SJCRH30 (cell line): ENCODE measurements around the gene PEPD. TPM values are rescaled to one million over a fixed set of nuclear protein-coding genes. Genes with fewer than 3 reads are reported as not detected.
"Not testable (repeated sequence)": the region's sequence is repeated elsewhere in the genome, so short reads cannot be mapped to it uniquely, and the experiment has no call there.

Source experiments
- DNase-seq, 2 experiments: peaks; one replicate each; pipeline ENCODE4 v3.0.0-alpha.2; 2015 to 2020
- H3K27ac ChIP-seq: fragments of 250-450 bp; sonication (Bioruptor Pico); 2 replicates; pipeline ENCODE4 v1.5.1; 2020; ENCODE audit warnings: mild to moderate bottlenecking, moderate library complexity
- H3K27me3 ChIP-seq: fragments of 250-450 bp; sonication (Bioruptor Pico); 2 replicates; pipeline ENCODE4 v1.5.1; 2020; ENCODE audit warnings: mild to moderate bottlenecking, moderate library complexity
- H3K36me3 ChIP-seq: fragments of 250-450 bp; sonication (Bioruptor Pico); 2 replicates; pipeline ENCODE4 v1.5.1; 2020; ENCODE audit warnings: mild to moderate bottlenecking, moderate library complexity
- H3K4me1 ChIP-seq: fragments of 250-450 bp; sonication (Bioruptor Pico); 2 replicates; pipeline ENCODE4 v1.5.1; 2020; ENCODE audit warnings: mild to moderate bottlenecking, moderate library complexity
- H3K4me3 ChIP-seq: fragments of 250-450 bp; sonication (Bioruptor Pico); 2 replicates; pipeline ENCODE4 v1.5.1; 2020; ENCODE audit warnings: mild to moderate bottlenecking, moderate library complexity
- H3K9me3 ChIP-seq: fragments of 250-450 bp; sonication (Bioruptor Pico); replicated peaks from 2 replicates; pipeline ENCODE4 v1.5.1; 2020; ENCODE audit warnings: mild to moderate bottlenecking, moderate library complexity
- total RNA-seq: library from RNA; depleted of rRNA; stranded (reverse); fragments of >200 nt; shearing (Covaris generic); gene quantifications from 2 replicates; pipeline ENCODE4 v1.2.3, GENCODE V29; 2014

PEPD gene
- total RNA-seq, 1 experiment from 2014 or later = 39.5 TPM

DNA sequence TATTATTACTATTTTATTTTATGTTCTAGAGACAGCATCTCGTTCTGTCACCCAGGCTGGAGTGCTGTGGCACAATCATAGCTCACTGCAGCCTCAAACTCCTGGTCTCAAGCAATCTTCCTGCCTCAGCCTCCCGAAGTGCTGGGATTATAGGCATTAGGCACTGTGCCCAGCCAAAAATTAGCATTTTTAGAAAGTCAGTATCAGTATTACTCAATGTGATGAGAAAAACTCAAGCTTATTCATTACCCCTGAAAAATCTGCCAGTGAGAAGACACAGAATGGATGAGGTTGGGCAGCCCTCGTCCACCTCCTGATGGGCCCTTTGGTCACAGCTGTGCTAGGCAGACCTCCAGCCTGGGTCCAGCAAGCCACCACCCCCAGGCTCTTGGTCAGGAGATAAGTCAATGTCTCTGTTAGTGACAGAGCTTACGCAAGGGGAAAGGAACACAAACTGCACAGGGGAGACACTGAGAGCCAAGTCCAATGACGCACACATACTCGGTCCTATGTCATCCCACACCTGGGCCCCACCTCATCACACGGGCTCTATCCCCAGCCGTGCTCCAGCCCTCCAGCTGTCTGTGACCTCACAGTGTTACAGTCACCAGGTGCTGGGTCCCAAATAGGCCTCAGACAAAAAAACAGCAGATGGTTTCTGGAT, 19.8 kb downstream of the PEPD start:
- Histone ChIP-seq H3K27ac (no peak overlapping the region), H3K9me3 (no peaks in the 10 kb centered on the region), H3K4me1 (no peaks in the 10 kb centered on the region), H3K36me3 (no peaks in the 10 kb centered on the region; the same call in 1 of the 2 replicates), H3K4me3 (no peak overlapping the region), H3K27me3 (no peaks in the 10 kb centered on the region)
- DNase-seq = no peak

DNA sequence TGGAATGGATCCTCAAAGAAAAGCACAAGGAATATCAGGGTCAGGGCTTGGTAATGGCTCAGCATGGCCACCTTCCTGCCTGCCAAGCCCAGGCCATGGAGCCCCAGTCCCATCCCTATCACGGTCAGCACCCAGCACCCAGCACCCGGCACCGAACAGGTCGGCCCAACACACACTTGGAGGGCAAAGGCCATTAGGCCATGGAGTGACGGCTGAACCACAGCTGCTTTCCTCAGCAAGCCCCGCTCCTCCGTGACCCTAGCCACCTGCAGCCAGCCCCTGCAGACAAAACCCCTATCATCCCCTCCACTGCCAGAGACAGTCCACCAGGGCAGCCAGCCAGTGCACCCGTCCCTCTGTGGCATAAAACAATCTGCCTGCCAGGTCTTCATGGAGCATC, 20.6 kb downstream of the PEPD start:
- H3K9me3 ChIP-seq = no peaks in the 10 kb centered on the region
- no peaks in the 10 kb centered on the region for H3K4me1 ChIP-seq
- H3K27ac ChIP-seq = no peak overlapping the region
- H3K36me3 ChIP-seq = no peaks in the 10 kb centered on the region; the same call in 1 of the 2 replicates
- DNase-seq = no peak
- no peak overlapping the region for H3K4me3 ChIP-seq
- no peaks in the 10 kb centered on the region for H3K27me3 ChIP-seq

DNA sequence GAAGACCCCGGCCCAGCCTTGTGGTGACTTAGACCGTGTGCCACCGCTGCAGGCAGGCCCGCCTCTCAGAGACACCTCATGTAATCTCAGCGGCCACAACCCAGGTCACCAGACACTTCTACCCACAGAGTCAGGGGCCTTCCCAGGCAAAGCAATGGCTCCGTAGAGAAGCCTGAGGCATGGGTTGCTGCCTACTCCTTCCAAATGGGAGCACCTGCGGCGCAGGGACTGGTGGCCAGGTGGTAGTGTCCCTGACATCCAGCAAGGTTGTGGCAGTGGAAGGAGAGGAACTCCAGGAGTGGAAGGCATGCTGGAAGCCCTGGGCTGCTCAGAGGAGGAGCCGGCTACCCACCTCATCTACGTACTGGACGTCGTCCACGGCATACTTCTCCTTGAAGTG, 21.0 kb downstream of the PEPD start:
- H3K36me3 ChIP-seq = no peaks in the 10 kb centered on the region; the same call in 1 of the 2 replicates
- no peaks in the 10 kb centered on the region for H3K4me1 ChIP-seq
- H3K27me3 ChIP-seq = no peaks in the 10 kb centered on the region
- H3K4me3 ChIP-seq = no peak overlapping the region
- no peak for DNase-seq
- H3K9me3 ChIP-seq = no peaks in the 10 kb centered on the region
- H3K27ac ChIP-seq = no peak overlapping the region

DNA sequence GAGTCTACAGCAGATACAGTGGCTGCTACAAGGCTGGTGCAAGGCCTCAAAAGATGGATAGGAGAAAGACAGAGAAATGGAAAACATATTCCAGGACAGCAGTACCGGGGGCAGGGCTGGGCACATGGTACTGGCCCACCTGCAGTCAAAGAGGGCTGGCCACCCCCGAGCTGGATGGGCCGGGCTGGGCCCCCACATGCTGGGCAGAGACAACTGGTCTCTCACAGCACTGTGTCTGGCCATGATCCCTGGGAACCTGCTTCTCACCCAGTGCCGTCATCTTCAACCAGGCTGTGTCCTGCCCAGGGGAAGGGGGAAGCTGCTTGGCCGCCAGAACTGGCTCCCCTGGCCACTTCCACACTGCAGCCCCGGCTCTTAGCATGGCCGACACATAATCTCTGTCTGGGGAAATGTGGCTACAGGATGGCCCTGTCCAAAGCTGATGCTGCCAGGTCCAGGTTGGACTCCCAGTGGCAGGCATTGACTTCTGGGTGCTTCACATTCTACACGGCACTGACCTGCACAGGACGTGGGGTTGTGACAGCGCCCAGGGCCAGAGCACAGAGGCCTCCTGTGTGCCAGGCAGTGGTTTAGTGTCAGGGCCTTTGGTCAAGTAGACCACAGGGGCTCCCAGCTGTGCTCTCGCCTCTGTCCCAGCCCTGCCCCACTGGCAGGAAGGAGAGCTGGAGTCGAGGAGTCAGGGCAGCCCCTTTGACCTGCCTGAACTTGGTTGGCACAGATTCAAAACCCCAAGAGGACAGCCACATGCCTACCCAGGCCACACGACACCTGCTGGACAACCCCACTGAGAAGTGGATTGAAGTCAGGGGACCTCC, 21.7 kb downstream of the PEPD start:
- no peaks in the 10 kb centered on the region for H3K27me3 ChIP-seq
- no peak for DNase-seq
- no peaks in the 10 kb centered on the region; the same call in 1 of the 2 replicates for H3K36me3 ChIP-seq
- H3K27ac ChIP-seq = no peak overlapping the region
- no peaks in the 10 kb centered on the region for H3K9me3 ChIP-seq
- no peak overlapping the region for H3K4me3 ChIP-seq
- no peaks in the 10 kb centered on the region for H3K4me1 ChIP-seq

DNA sequence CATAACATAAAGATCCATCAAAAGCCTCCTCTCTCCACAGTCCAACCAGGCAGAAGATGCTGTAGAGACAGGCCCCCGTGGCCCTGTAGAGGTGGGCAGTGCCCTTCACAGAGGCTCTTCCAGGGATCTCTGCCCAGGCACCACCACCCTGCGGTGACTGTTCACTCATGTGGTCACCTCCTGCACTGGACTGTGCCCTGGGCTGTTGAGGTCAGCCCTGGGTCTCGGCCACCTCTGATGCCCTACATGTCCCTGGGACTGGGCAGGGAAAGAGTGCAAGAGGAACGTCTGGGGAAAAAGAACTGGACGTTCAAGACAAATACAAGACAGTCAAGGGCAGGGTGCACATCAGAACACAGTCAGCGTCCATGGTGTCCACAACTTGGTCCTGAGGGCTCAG, 22.3 kb downstream of the PEPD start:
- Histone ChIP-seq H3K4me1 (no peaks in the 10 kb centered on the region), H3K27me3 (no peaks in the 10 kb centered on the region), H3K4me3 (no peak overlapping the region), H3K36me3 (no peaks in the 10 kb centered on the region; the same call in 1 of the 2 replicates), H3K9me3 (no peaks in the 10 kb centered on the region), H3K27ac (no peak overlapping the region)
- DNase-seq = no peak

DNA sequence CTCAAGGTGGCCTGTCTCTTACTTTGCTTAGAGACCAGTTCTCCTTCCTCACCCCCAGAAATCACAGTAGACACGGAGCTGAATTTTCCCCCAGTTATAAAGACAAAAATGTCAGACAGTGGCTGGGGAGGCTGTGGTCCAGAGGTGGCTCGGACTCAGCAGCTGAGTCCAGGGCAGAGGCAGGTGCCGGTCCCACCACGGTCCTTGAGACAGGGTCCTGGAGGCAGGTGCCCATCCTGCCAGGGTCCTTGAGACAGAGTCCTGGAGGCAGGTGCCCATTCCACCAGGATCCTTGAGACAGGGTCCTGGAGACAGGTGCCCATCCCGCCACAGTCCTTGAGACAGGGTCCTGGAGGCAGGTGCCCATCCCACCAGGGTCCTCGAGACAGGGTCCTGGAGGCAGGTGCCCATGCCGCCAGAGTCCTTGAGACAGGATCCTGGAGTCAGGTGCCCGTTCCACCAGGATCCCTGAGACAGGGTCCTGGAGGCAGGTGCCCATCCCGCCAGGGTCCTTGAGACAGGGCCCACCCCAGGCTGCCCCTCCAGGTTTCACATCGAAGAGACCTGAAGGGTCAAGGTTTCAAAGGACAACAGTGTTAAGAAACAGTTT, 23.1 kb downstream of the PEPD start:
- H3K9me3 ChIP-seq = no peaks in the 10 kb centered on the region
- no peaks in the 10 kb centered on the region for H3K4me1 ChIP-seq
- no peak for DNase-seq
- no peak overlapping the region for H3K4me3 ChIP-seq
- H3K27ac ChIP-seq = no peak overlapping the region
- H3K36me3 ChIP-seq = no peaks in the 10 kb centered on the region; the same call in 1 of the 2 replicates
- H3K27me3 ChIP-seq = no peaks in the 10 kb centered on the region

DNA sequence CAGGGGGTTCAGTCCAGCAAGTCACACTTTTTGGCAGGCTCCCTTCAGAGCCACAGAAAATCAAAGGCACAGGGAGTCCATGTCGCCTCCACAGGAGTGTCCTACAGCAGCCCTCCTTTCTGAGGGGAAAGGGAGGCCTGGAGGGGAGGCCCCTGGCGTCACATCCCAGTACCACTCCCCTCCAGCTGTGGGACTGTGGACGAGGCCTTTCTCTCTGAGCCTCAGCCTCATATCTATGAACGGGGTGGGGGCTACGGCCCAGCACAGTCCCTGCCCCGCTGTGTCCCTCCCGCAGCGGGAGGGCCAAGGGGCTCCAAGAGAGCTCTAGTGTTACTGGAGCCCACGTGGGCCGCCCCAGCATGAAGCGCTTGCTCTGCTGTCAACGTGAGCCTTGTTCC, 23.8 kb downstream of the PEPD start:
- no peaks in the 10 kb centered on the region for H3K4me1 ChIP-seq
- H3K36me3 ChIP-seq = no peaks in the 10 kb centered on the region; the same call in 1 of the 2 replicates
- no peak for DNase-seq
- H3K9me3 ChIP-seq = no peaks in the 10 kb centered on the region
- no peak overlapping the region for H3K27ac ChIP-seq
- no peaks in the 10 kb centered on the region for H3K27me3 ChIP-seq
- H3K4me3 ChIP-seq = no peak overlapping the region

DNA sequence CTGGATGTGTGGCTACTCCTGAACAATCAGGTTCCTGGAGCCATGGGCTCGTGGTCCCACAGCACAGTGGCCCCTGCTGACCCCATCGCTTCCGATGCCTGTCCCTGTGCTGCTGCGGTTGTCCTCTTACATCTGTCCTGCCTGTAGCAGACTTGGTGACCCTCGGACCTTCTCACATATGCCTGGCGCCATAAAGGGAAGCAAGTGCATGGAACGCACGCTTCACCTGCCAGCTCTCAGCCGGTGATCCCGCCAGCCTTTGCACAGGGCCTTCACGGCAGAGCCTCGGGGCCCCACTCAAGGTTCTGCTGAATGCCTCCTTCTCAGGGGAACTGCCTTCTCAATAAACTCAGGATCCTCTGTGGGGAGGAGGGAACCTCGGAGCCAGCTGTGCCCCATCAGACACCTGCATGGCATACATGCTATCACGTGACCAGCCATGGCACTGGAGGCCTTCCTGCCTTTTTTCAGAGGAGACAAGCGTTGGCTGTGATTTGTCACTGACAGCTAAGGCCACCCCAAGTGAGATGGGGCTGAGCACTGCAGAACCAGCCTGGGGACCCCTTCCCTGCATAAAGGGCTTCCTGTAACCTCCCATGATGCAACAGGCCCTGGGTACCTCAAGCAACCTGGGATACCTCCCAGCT, 24.3 kb downstream of the PEPD start:
- no peak overlapping the region for H3K4me3 ChIP-seq
- H3K9me3 ChIP-seq = no peaks in the 10 kb centered on the region
- DNase-seq = no peak
- H3K36me3 ChIP-seq = no peaks in the 10 kb centered on the region; the same call in 1 of the 2 replicates
- H3K4me1 ChIP-seq = no peaks in the 10 kb centered on the region
- H3K27me3 ChIP-seq = no peaks in the 10 kb centered on the region
- H3K27ac ChIP-seq = no peak overlapping the region

DNA sequence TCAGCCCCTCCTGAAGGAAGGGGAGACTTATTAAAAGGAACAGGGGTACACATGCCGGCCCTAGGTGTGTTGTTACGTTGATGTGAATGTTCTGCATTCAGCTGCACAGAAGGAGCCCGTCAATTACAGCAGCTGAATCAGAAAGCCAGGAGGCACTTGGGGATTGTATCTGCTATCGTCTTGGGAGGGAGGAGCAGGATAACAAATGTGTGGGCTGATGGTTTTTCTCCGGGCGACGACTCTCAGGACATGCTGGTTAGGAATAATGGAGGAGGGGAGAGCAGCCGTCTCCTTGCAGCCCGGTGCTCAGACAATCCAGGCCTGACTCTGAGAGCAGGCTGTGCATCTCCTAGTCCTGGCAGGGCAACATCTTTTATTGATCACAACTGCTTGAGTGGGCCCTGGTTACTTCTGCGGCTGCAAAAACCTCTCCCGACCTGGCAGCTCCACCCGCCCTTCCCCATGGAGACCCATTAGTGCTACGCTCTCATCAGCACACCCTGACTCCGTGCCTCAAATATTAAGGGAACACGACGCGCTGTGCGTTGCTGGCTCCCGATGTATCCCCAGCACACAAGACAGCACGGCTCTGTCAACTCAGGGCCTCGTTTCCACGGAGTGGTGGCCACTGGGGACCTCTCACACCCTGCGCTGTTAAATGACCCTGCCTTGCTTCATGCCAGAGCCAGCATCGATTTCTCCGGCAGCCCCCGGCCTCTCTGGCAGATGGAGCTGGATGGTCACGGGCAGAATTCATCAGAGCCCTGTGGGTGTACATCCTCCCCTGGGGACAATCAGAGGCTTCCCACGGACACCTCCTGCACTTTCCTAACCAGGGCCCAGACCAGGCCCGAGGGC, 25.3 kb downstream of the PEPD start:
- H3K9me3 ChIP-seq = no peaks in the 10 kb centered on the region
- no peak overlapping the region for H3K27ac ChIP-seq
- no peaks in the 10 kb centered on the region for H3K4me1 ChIP-seq
- DNase-seq = no peak
- H3K36me3 ChIP-seq = no peaks in the 10 kb centered on the region; the same call in 1 of the 2 replicates
- H3K27me3 ChIP-seq = no peaks in the 10 kb centered on the region
- H3K4me3 ChIP-seq = no peak overlapping the region

DNA sequence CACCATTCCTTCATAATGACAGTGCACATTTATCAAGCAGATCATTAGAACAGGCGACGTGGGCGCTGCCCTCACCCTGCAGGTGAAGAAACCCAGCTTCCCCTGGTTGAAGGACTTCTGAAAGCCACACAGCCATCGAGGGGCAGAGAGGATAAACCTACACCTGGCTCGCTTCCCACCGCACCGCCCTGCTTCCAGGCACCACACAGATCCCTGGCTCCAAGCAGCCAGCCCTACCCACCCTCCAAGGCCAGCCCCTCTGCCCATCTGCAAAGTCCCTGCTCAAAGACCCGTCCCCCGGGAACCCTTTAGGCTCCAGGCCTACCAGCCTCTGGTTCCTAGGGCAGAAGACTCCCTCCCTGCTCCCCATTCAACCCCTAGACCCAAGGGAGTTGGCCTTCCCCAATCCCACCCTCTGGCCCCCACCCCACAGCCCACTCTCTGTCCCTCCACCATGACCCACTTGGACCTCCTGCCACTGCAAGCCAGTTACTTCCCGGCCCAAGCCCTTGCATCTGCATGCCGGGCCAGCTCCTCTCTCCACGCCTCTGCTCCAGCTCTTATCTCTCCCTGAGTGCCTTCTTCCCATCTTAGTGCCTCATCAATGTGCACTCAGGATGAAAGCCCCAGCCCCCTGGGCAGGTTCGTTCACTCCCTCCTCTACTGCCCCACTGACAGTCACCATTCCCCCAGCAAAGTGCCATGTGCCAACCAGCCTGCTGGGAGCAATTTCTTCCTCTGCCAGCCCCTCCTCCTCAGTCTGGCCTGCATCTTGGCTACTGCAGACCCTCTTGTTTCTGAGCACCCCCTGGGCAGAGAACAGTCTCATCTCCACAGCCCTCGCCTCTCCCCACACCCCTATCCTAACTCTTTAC, 28.0 kb downstream of the PEPD start:
- Histone ChIP-seq H3K27ac (no peak overlapping the region), H3K27me3 (no peaks in the 10 kb centered on the region), H3K36me3 (no peaks in the 10 kb centered on the region), H3K4me3 (no peak overlapping the region), H3K9me3 (no peaks in the 10 kb centered on the region), H3K4me1 (no peaks in the 10 kb centered on the region)
- no peak for DNase-seq

DNA sequence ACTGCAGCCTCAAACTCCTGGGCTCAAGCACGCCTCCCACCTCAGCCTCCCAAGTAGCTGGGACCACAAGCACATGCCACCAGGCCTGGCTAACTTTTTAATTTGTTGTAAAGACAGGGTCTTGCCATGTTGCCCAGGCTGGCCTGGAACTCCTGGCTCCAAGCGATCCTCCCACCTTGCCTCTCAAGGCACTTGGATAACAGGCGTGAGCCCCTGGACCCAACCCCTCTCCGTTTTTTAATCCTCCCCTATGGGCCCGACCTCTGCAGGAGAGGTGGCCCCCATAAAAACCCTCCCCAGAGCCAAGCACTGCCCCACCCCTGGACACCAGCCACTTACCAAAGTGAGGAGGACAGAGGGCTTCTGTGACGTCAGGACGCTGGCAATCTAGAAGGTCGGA, 28.6 kb downstream of the PEPD start:
- no peak for DNase-seq
- H3K36me3 ChIP-seq = no peaks in the 10 kb centered on the region
- no peaks in the 10 kb centered on the region for H3K27me3 ChIP-seq
- H3K9me3 ChIP-seq = no peaks in the 10 kb centered on the region
- peaks cover 3% of the 10 kb centered on the region for H3K4me1 ChIP-seq
- no peak overlapping the region for H3K27ac ChIP-seq
- H3K4me3 ChIP-seq = no peak overlapping the region

DNA sequence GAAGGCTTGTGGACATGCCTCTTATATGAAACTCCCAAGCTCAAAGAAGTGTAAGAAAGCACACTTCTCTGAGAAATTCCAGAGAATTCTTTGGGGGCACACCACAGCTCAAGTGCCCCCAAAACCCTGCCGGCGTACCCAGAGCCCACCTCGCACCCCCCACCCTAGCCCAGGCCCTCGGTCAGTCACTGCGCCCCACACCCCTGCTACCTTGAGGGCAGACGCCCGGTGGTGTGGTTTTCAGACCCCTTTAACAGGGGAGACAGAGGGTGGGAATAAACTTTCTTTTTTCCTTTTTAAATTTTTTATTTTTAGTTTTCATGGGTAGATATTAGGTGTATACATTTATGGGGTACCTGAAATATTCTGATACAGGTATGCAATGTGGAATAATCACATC, 29.5 kb downstream of the PEPD start:
- Histone ChIP-seq H3K4me1 (peaks cover 11% of the 10 kb centered on the region), H3K9me3 (no peaks in the 10 kb centered on the region), H3K27me3 (no peaks in the 10 kb centered on the region), H3K36me3 (no peaks in the 10 kb centered on the region), H3K4me3 (no peak overlapping the region), H3K27ac (no peak overlapping the region)
- no peak for DNase-seq

DNA sequence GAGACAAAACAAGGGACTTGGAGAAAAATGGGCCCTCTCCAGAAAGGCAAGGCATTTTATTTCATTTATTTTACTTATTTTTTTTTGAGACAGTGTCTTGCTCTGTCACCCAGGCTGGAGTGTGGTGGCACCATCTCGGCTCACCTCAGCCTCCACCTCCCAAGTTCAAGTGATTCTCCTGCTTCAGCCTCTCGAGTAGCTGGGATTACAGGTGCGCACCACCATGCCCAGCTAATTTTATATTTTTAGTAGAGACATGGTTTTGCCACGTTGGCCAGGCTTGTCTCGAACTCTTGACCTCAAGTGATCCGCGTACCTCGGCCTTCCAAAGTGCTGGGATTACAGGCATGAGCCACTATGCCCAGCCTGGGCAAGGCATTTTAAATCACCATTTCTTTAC, 31.0 kb downstream of the PEPD start:
- not testable (repeated sequence) for H3K9me3 ChIP-seq, DNase-seq, H3K27me3 ChIP-seq, H3K4me3 ChIP-seq, H3K36me3 ChIP-seq, H3K27ac ChIP-seq
- H3K4me1 ChIP-seq = peaks cover 19% of the 10 kb centered on the region
